NOMO-1 treated with dmso at 0.1 percent for 144 hours (cell line): ENCODE data around the gene PHKA2.
"Not testable (repeated sequence)": the region's sequence is repeated elsewhere in the genome, so short reads cannot be mapped to it uniquely, and the experiment has no call there.

Source experiments
- DNase-seq: peaks from one replicate; lab custom pipeline; 2025; ENCODE audit not compliant: unreplicated experiment; lab: John Stamatoyannopoulos, UW

PHKA2 gene

GRCh38 chrX:18980262-18980661 is 3.7 kb downstream of the PHKA2 start:
- not testable (repeated sequence) for DNase-seq

GRCh38 chrX:18974993-18975392 is 8.9 kb downstream of the PHKA2 start:
- no peak for DNase-seq

- no peak for DNase-seq
Observed at GRCh38 chrX:18973527-18974192, 10.3 kb downstream of the PHKA2 start.

- no peak for DNase-seq
Observed at GRCh38 chrX:18971506-18971905, 12.4 kb downstream of the PHKA2 start.

- DNase-seq: no peak
Observed at GRCh38 chrX:18970465-18970864, 13.4 kb downstream of the PHKA2 start.

GRCh38 chrX:18966624-18967023 is 17.3 kb downstream of the PHKA2 start:
- no peak for DNase-seq

GRCh38 chrX:18964901-18965300 is 19.0 kb downstream of the PHKA2 start:
- DNase-seq: no peak

- no peak for DNase-seq
Observed at GRCh38 chrX:18964026-18964425, 19.9 kb downstream of the PHKA2 start.

- no peak for DNase-seq
Observed at GRCh38 chrX:18962329-18962728, 21.6 kb downstream of the PHKA2 start.

- peak; percentile 45 for DNase-seq
Observed at GRCh38 chrX:18961686-18962085, 22.2 kb downstream of the PHKA2 start.

GRCh38 chrX:18956303-18957032 is 27.4 kb downstream of the PHKA2 start:
- DNase-seq: peak; percentile 64

- DNase-seq: no peak
Observed at GRCh38 chrX:18955676-18956075, 28.2 kb downstream of the PHKA2 start.

GRCh38 chrX:18951032-18951431 is 32.9 kb downstream of the PHKA2 start:
- no peak for DNase-seq

GRCh38 chrX:18949944-18950301 is 34.0 kb downstream of the PHKA2 start:
- no peak for DNase-seq

GRCh38 chrX:18949291-18949943 is 34.5 kb downstream of the PHKA2 start:
- DNase-seq: no peak

- no peak for DNase-seq
Observed at GRCh38 chrX:18946611-18947010, 37.3 kb downstream of the PHKA2 start.

- DNase-seq: no peak
Observed at GRCh38 chrX:18946157-18946556, 37.8 kb downstream of the PHKA2 start.

GRCh38 chrX:18945483-18945882 is 38.4 kb downstream of the PHKA2 start:
- no peak for DNase-seq

GRCh38 chrX:18944482-18944881 is 39.4 kb downstream of the PHKA2 start:
- no peak for DNase-seq

- DNase-seq: no peak
Observed at GRCh38 chrX:18941896-18942295, 42.0 kb downstream of the PHKA2 start.

GRCh38 chrX:18938710-18939109 is 45.2 kb downstream of the PHKA2 start:
- no peak for DNase-seq

GRCh38 chrX:18937173-18937572 is 46.7 kb downstream of the PHKA2 start:
- no peak for DNase-seq
